GM18507 (cell line): Measurements from ENCODE around the gene MRC1.
"Not testable (repeated sequence)": the region's sequence is repeated elsewhere in the genome, so short reads cannot be mapped to it uniquely, and the experiment has no call there.

ENCODE experiments used
- DNase-seq: peaks from one replicate; pipeline ENCODE4 v3.0.0; 2011; ENCODE audit warnings: low read depth; ENCODE audit not compliant: insufficient read length; ENCODE audit errors: extremely low spot score
- FAIRE-seq: peaks from 2 replicates; lab custom pipeline; 2011; peaks lifted over from hg19 to GRCh38; lab: Jason Lieb, UNC

Gene MRC1

GRCh38 chr10:17880601-17881000 lies 71.5 kb downstream of the MRC1 start:
- FAIRE-seq, result no peak
- DNase-seq, result no peak

- FAIRE-seq, result no peak
- DNase-seq, result no peak
These were observed 73.4 kb downstream of the MRC1 start for GRCh38 chr10:17882557-17882956.

- DNase-seq (no peak), FAIRE-seq (no peak)
These were observed 74.5 kb downstream of the MRC1 start for GRCh38 chr10:17883621-17884020.

- FAIRE-seq, result no peak
These were observed 79.0 kb downstream of the MRC1 start for GRCh38 chr10:17888189-17888588.

GRCh38 chr10:17891435-17891834 lies 82.3 kb downstream of the MRC1 start:
- DNase-seq (no peak), FAIRE-seq (no peak)

More at GRCh38 chr10:17888189-17888588, 79.0 kb downstream of the MRC1 start:
- no peak for DNase-seq

GRCh38 chr10:17904564-17904963 lies 95.4 kb downstream of the MRC1 start:
- no peak for DNase-seq
- no peak for FAIRE-seq

- FAIRE-seq (no peak), DNase-seq (no peak)
These were observed 96.3 kb downstream of the MRC1 start for GRCh38 chr10:17905491-17905890.

- FAIRE-seq (peak; percentile 18), DNase-seq (no peak)
These were observed 96.9 kb downstream of the MRC1 start for GRCh38 chr10:17906002-17906401.

- FAIRE-seq (no peak), DNase-seq (no peak)
These were observed 98.5 kb downstream of the MRC1 start for GRCh38 chr10:17907641-17908040.

- FAIRE-seq, result peak; percentile 82
- no peak for DNase-seq
These were observed 101.1 kb downstream of the MRC1 start for GRCh38 chr10:17910125-17910789.

- FAIRE-seq (no peak), DNase-seq (no peak)
These were observed 103.6 kb downstream of the MRC1 start for GRCh38 chr10:17912754-17913153.

- no peak for FAIRE-seq
- DNase-seq, result no peak
These were observed 104.5 kb downstream of the MRC1 start for GRCh38 chr10:17913604-17914003.

GRCh38 chr10:17914169-17915045 lies 105.3 kb downstream of the MRC1 start:
- FAIRE-seq (no peak), DNase-seq (no peak)

GRCh38 chr10:17915181-17915580 lies 106.0 kb downstream of the MRC1 start:
- FAIRE-seq (no peak), DNase-seq (no peak)

GRCh38 chr10:17918187-17918903 lies 109.2 kb downstream of the MRC1 start:
- FAIRE-seq (no peak), DNase-seq (no peak)

GRCh38 chr10:17921378-17921777 lies 112.2 kb downstream of the MRC1 start:
- DNase-seq, result no peak
- FAIRE-seq, result no peak

- no peak for DNase-seq
- FAIRE-seq, result no peak
These were observed 114.6 kb downstream of the MRC1 start for GRCh38 chr10:17923728-17924127.

- FAIRE-seq (no peak), DNase-seq (no peak)
These were observed 134.0 kb downstream of the MRC1 start for GRCh38 chr10:17943033-17943745.

- DNase-seq, FAIRE-seq: not testable (repeated sequence)
These were observed 141.1 kb downstream of the MRC1 start for GRCh38 chr10:17950269-17950668.

- FAIRE-seq (no peak), DNase-seq (no peak)
These were observed 141.6 kb downstream of the MRC1 start for GRCh38 chr10:17950726-17951125.
